ENCODE results near the gene KAT7. TPM values are rescaled to one million over a fixed set of nuclear protein-coding genes. Genes with fewer than 3 reads are reported as not detected.

KAT7 gene
- total RNA-seq, 4 donors from 2014 or later = 22.8 to 42.8 (median 33.3) TPM

DNA sequence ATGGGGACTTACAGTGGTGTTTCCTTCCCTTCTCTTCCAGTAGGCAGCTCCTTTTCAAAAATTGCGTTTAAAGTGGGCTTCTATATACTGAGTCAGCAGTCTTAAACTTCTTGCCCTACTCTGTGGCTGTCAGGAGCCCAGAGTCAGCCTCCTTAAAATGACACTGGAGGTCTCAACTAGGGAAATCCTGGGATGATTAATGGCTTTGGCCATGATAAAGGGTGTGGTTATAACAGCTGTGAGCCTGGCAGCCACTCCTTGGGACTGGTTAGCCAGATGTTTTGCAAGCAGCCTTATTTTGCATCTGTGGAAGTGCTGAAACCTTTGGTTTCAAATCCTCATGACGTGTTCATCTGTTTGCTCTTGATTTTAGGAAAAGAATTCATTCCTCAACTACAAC lies 34.3 kb downstream of the KAT7 start:
- TF ChIP-seq, protein P1, sequence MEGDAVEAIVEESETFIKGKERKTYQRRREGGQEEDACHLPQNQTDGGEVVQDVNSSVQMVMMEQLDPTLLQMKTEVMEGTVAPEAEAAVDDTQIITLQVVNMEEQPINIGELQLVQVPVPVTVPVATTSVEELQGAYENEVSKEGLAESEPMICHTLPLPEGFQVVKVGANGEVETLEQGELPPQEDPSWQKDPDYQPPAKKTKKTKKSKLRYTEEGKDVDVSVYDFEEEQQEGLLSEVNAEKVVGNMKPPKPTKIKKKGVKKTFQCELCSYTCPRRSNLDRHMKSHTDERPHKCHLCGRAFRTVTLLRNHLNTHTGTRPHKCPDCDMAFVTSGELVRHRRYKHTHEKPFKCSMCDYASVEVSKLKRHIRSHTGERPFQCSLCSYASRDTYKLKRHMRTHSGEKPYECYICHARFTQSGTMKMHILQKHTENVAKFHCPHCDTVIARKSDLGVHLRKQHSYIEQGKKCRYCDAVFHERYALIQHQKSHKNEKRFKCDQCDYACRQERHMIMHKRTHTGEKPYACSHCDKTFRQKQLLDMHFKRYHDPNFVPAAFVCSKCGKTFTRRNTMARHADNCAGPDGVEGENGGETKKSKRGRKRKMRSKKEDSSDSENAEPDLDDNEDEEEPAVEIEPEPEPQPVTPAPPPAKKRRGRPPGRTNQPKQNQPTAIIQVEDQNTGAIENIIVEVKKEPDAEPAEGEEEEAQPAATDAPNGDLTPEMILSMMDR (IDR thresholded peaks at IDR 0.05; ENCODE audit: low read depth) = no peak

DNA sequence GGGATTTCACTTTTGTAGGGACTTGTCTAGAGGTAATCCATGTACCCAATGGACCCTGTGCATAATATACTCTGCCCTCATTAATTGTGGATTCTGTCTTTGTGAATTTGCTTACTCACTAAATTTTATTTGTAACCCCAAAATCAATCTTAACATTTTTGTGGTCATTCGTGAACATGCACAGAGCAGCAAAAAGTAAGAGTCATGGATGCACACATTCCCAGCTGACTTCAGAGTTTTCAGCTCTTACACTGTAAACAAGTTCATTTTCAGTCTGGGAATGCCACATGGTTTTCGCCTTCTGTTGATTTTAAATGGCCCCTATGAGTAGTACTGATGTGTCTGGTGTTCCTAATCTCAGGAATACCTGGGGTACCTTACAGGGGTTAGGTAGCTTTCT lies 35.1 kb downstream of the KAT7 start:
- TF ChIP-seq, protein P1 (IDR thresholded peaks at IDR 0.05; ENCODE audit: low read depth) = no peak

DNA sequence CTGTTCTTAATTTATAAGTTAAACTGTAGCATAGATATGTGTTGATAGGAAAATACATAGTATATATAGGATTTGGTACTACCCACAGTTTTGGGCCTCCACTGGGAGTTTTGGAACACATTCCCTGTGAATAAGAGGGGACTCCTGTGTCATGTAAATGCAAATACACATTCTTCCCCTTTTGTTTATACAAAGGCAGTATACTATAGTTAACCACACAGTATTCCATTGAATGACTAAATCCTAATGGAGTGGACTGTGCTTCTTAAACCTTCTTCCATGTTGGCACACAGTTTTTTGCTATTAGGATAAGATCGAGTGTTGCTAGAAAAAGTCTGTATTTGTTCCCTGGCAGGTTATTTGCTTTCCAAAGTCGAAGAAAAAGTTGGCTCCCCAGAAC lies 37.2 kb downstream of the KAT7 start:
- TF ChIP-seq, protein P1 (IDR thresholded peaks at IDR 0.05; ENCODE audit: low read depth) = no peak

- TF ChIP-seq, protein P1 (IDR thresholded peaks at IDR 0.05; ENCODE audit: low read depth) = no peak
Measured at GRCh38 chr17:49829026-49829425, 40.5 kb downstream of the KAT7 start.

- TF ChIP-seq, protein P1 (IDR thresholded peaks at IDR 0.05; ENCODE audit: low read depth) = no peak
Measured at GRCh38 chr17:49830605-49831004, 42.1 kb downstream of the KAT7 start.

GRCh38 chr17:49832840-49833599 lies 44.5 kb downstream of the KAT7 start:
- TF ChIP-seq, protein P1 (IDR thresholded peaks at IDR 0.05; ENCODE audit: low read depth) = no peak

- TF ChIP-seq, protein P1 (IDR thresholded peaks at IDR 0.05; ENCODE audit: low read depth) = no peak
Measured at GRCh38 chr17:49834118-49834743, 45.8 kb downstream of the KAT7 start.
